Mammary epithelial cell (primary cell): ENCODE data around the gene TNFRSF6B.

ENCODE experiments used
- CTCF ChIP-seq, 2 donors: IDR thresholded peaks in 1 of 2; conservative IDR thresholded peaks in 1 of 2; 2 replicates each; pipeline ENCODE4 v1.5.1; 2011 to 2012; ENCODE audit warnings: inconsistent platforms in 2 of 2, low read length in 2 of 2, mild to moderate bottlenecking in 2 of 2, control low read depth in 1 of 2, low read depth in 1 of 2; ENCODE audit not compliant: insufficient read depth in 1 of 2; ENCODE audit errors: extremely low read depth in 1 of 2
- EZH2 ChIP-seq: IDR thresholded peaks from 2 replicates; pipeline ENCODE4 v1.6.1; 2012; ENCODE audit warnings: low read length, inconsistent platforms, borderline replicate concordance

GRCh38 chr20:63734111-63734945 lies 37.9 kb downstream of the TNFRSF6B start:
- TF ChIP-seq EZH2 (no peak), CTCF (conservative IDR thresholded peaks at IDR 0.05 in 1 of 2, IDR thresholded peaks at IDR 0.05 in 1 of 2; ENCODE audit: extremely low read depth in 1 of 2, insufficient read depth in 1 of 2, low read depth in 1 of 2, low read length in 2 of 2) (no peak)
